GM12878 (cell line): ENCODE data around the gene CEP135. TPM values are rescaled to one million over a fixed set of nuclear protein-coding genes. Genes with fewer than 3 reads are reported as not detected.

Source experiments
- ATAC-seq: fragments of 200-7000 bp; cut with Tn5 transposase; 3 replicates; pipeline ENCODE4 v1.9.1; 2020; ENCODE audit warnings: mild to moderate bottlenecking, moderate library complexity
- BruUV-seq: library from RNA; stranded (reverse); fragments of 400-500 nt; replicated peaks from 2 replicates; lab custom pipeline; 2021; lab: Mats Ljungman, UMichigan
- CTCF ChIA-PET: fragments of 300-600 bp; sonication (Branson Sonifier 250); formaldehyde crosslinking; extraction: SDS; loops from one replicate; lab custom pipeline; 2021; ENCODE audit warnings: inconsistent platforms; lab: Yijun Ruan, JAX
- POLR2A ChIA-PET: fragments of 350-600 bp; formaldehyde crosslinking; extraction: SDS; loops from one replicate; lab custom pipeline; 2021; ENCODE audit warnings: inconsistent platforms; lab: Charles Lee
- RAD21 ChIA-PET: fragments of 300-600 bp; sonication (Branson Sonifier 250); formaldehyde crosslinking; loops from one replicate; lab custom pipeline; 2023; ENCODE audit warnings: antibody characterized with exemption; ENCODE audit not compliant: unreplicated experiment; lab: Charles Lee
- SMC1A ChIA-PET: fragments of 300-600 bp; sonication (Branson Sonifier 250); formaldehyde crosslinking; loops from one replicate; lab custom pipeline; 2023; ENCODE audit not compliant: unreplicated experiment, uncharacterized antibody; lab: Charles Lee
- DNase-seq: peaks from one replicate; pipeline ENCODE4 v3.0.0-alpha.2; 2011; ENCODE audit warnings: low read depth, low spot score
- FAIRE-seq: peaks from 3 replicates; lab custom pipeline; 2011; peaks lifted over from hg19 to GRCh38; lab: Jason Lieb, UNC
- H2AFZ ChIP-seq: 2 replicates; pipeline ENCODE4 v1.6.0; 2011; ENCODE audit warnings: low read depth, low read length, control low read depth; ENCODE audit not compliant: control insufficient read depth
- H3K27ac ChIP-seq: 2 replicates; pipeline ENCODE4 v1.5.1; 2011; ENCODE audit warnings: control low read depth; ENCODE audit not compliant: control insufficient read depth, insufficient read depth
- H3K27me3 ChIP-seq, 2 experiments: replicated peaks in 1 of 2; 2 replicates each; pipeline versions ENCODE4 v1.6.0 to v1.6.1; 2011; ENCODE audit warnings: low read length in 1 of 2; ENCODE audit not compliant: control insufficient read depth in 2 of 2, insufficient read depth in 2 of 2
- H3K36me3 ChIP-seq, 2 experiments: 2 replicates each; pipeline ENCODE4 v1.5.1; 2011; ENCODE audit warnings: low read length in 1 of 2; ENCODE audit not compliant: control insufficient read depth in 2 of 2, insufficient read depth in 2 of 2
- H3K4me1 ChIP-seq: 2 replicates; pipeline ENCODE4 v1.6.1; 2011; ENCODE audit warnings: mild to moderate bottlenecking, low read length, moderate library complexity, mixed read lengths; ENCODE audit not compliant: control insufficient read depth, insufficient read depth
- H3K4me2 ChIP-seq: 2 replicates; pipeline ENCODE4 v1.6.0; 2011; ENCODE audit warnings: control low read depth; ENCODE audit not compliant: control insufficient read depth, insufficient read depth
- H3K4me3 ChIP-seq: fragments of 200-600 bp; sonication (generic); 2 replicates; pipeline ENCODE4 v1.5.1; 2016
- H3K79me2 ChIP-seq: 2 replicates; pipeline ENCODE4 v1.6.0; 2011; ENCODE audit warnings: low read length; ENCODE audit not compliant: control insufficient read depth, insufficient read depth
- H3K9ac ChIP-seq: 2 replicates; pipeline ENCODE4 v1.8.0; 2011; ENCODE audit warnings: low read length, control low read depth, mixed read lengths; ENCODE audit not compliant: control insufficient read depth, insufficient read depth
- H3K9me3 ChIP-seq: replicated peaks from 3 replicates; pipeline ENCODE4 v1.5.1; 2011; ENCODE audit warnings: mild to moderate bottlenecking, low read length; ENCODE audit not compliant: control insufficient read depth, insufficient read depth
- H4K20me1 ChIP-seq: 2 replicates; pipeline ENCODE4 v1.6.0; 2011; ENCODE audit not compliant: control insufficient read depth, insufficient read depth
- BMI1 ChIP-seq: fragments of 450-650 bp; IDR thresholded peaks from 2 replicates; pipeline ENCODE4 v1.6.1; 2016; ENCODE audit warnings: mild to moderate bottlenecking, moderate library complexity, borderline replicate concordance
- CBX3 ChIP-seq: fragments of 200-600 bp; sonication (generic); IDR thresholded peaks from 2 replicates; pipeline ENCODE4 v1.6.1; 2016; ENCODE audit warnings: low read depth, borderline replicate concordance
- RBBP5 ChIP-seq: fragments of 200-600 bp; sonication (generic); conservative IDR thresholded peaks from 2 replicates; pipeline ENCODE4 v1.6.1; 2016
- WGBS: methylation state at CpG from one replicate; pipeline ENCODE4 v1.1.6; 2016; ENCODE audit warnings: low lambda C conversion rate; ENCODE audit not compliant: insufficient replicate concordance, insufficient coverage; ENCODE audit errors: missing lambda C conversion rate; 5-methylcytosine and 5-hydroxymethylcytosine counted together
- in situ Hi-C: fragments of 300-500 bp; cut with MboI; formaldehyde crosslinking; loops from 9 replicates; pipeline ENCODE4 v1.14.3; 2018; ENCODE audit warnings: mixed read lengths
- intact Hi-C: fragments of 100-400 bp; cut with micrococcal nuclease; formaldehyde crosslinking; loops from one replicate; pipeline ENCODE4 v1.14.2; 2022; ENCODE audit not compliant: unreplicated experiment
- polyA plus RNA-seq, 11 experiments: library from polyadenylated mRNA; depleted of rRNA in 4 of 11; unstranded in 6 of 11; stranded (reverse) in 5 of 11; fragments of >200 nt; fragmentation: Nextera tagmentation in 4 of 11; fragmentation: Illumina TruSeq in 1 of 11; extraction: Ambion mirVana in 4 of 11; extraction: Trizol in 1 of 11; gene quantifications; 1 replicate in 1 of 11; 2 replicates in 10 of 11; pipeline versions ENCODE4 v1.2.1 to v1.2.3, GENCODE V29; 2011 to 2016; ENCODE audit warnings: inconsistent platforms in 2 of 11, missing spikeins in 2 of 11, low read depth in 1 of 11
- total RNA-seq, 4 experiments: library from RNA; depleted of rRNA in 3 of 4; stranded (reverse); fragments of >200 nt in 3 of 4; fragmentation: Illumina TruSeq in 1 of 4; extraction: Trizol in 1 of 4; gene quantifications; 2 replicates each; pipeline versions ENCODE4 v1.2.1 to v1.2.3, GENCODE V29; 2013 to 2021
- TF ChIP-seq, protein P1 (sequence below): IDR thresholded peaks from 2 replicates; pipeline ENCODE4 v1.6.1; 2012; ENCODE audit warnings: improper control_type of control experiment, low read depth, low read length; ENCODE audit not compliant: insufficient replicate concordance
- TF ChIP-seq, protein P2 (sequence below): IDR thresholded peaks from 2 replicates; pipeline ENCODE4 v1.6.1; 2011; ENCODE audit warnings: low read depth, low read length, improper control_type of control experiment, borderline replicate concordance

Gene CEP135
- total and polyA plus RNA-seq, 10 of the 15 experiments (the other 5 are each of a cell fraction or from before 2014, with no cell fraction given), result 2.9 to 13.6 (median 10.1) TPM

DNA sequence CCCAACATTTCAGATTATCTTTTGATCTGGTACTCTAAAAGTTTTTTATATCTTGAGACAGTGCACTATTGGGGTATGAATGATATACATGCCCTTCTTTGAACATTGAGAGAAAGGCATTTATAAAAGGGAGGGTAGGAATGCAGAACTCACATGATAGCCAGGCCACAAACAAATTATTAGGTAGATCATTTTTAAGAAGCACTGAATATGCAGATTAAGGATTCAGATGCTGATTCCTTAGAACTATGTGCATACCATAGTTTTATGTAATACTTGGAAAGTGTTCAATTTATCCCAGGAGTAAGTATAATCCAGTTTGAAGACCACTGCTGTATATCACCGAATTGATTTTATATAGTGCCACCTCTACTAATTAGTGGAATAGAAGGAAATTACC, 18.6 kb downstream of the CEP135 start:
- SMC1A ChIA-PET, result no interaction called here
- POLR2A ChIA-PET, result no interaction called here

GRCh38 chr4:55973650-55974049, 24.9 kb downstream of the CEP135 start:
- Histone ChIP-seq H3K4me1 (no peaks in the 10 kb centered on the region), H3K4me3 (no peak overlapping the region), H4K20me1 (no peaks in the 10 kb centered on the region), H3K36me3 (peaks cover 0 to 3% of the 10 kb centered on the region in 2 experiments; a peak in 1 of 4 replicates), H3K27me3 (no peaks in the 10 kb centered on the region), H3K79me2 (no peaks in the 10 kb centered on the region), H3K27ac (no peak overlapping the region), H3K4me2 (no peak overlapping the region), H3K9me3 (no peaks in the 10 kb centered on the region), H3K9ac (no peak overlapping the region), H2AFZ (no peak overlapping the region)
- intact Hi-C loops (no loop called here), in situ Hi-C loops (no loop called here)
- FAIRE-seq, result no peak
- RAD21 ChIA-PET, result no interaction called here
- 95% methylated on average over 2 of the region's 2 CpGs for WGBS
- CTCF ChIA-PET, result interaction anchor here (1.1 kb wide), 1 partner anchor 8 kb away, joined by 3 read pairs; no protein-coding TSS in a partner anchor
- SMC1A ChIA-PET, result interaction anchor here (1.1 kb wide), 1 partner anchor 15 kb away, joined by 3 read pairs; no protein-coding TSS in a partner anchor
- no TSS peak for BruUV-seq
- no peak for ATAC-seq
- TF ChIP-seq, protein P1, sequence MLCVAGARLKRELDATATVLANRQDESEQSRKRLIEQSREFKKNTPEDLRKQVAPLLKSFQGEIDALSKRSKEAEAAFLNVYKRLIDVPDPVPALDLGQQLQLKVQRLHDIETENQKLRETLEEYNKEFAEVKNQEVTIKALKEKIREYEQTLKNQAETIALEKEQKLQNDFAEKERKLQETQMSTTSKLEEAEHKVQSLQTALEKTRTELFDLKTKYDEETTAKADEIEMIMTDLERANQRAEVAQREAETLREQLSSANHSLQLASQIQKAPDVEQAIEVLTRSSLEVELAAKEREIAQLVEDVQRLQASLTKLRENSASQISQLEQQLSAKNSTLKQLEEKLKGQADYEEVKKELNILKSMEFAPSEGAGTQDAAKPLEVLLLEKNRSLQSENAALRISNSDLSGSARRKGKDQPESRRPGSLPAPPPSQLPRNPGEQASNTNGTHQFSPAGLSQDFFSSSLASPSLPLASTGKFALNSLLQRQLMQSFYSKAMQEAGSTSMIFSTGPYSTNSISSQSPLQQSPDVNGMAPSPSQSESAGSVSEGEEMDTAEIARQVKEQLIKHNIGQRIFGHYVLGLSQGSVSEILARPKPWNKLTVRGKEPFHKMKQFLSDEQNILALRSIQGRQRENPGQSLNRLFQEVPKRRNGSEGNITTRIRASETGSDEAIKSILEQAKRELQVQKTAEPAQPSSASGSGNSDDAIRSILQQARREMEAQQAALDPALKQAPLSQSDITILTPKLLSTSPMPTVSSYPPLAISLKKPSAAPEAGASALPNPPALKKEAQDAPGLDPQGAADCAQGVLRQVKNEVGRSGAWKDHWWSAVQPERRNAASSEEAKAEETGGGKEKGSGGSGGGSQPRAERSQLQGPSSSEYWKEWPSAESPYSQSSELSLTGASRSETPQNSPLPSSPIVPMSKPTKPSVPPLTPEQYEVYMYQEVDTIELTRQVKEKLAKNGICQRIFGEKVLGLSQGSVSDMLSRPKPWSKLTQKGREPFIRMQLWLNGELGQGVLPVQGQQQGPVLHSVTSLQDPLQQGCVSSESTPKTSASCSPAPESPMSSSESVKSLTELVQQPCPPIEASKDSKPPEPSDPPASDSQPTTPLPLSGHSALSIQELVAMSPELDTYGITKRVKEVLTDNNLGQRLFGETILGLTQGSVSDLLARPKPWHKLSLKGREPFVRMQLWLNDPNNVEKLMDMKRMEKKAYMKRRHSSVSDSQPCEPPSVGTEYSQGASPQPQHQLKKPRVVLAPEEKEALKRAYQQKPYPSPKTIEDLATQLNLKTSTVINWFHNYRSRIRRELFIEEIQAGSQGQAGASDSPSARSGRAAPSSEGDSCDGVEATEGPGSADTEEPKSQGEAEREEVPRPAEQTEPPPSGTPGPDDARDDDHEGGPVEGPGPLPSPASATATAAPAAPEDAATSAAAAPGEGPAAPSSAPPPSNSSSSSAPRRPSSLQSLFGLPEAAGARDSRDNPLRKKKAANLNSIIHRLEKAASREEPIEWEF, result no peak
- no peak for TF ChIP-seq CBX3
- DNase-seq, result no peak
- POLR2A ChIA-PET, result interaction anchor here (1.5 kb wide), 1 partner anchor 26 kb away, joined by 4 read pairs; no protein-coding TSS in a partner anchor

More for the DNA sequence above, 18.6 kb downstream of the CEP135 start:
- DNase-seq (no peak), FAIRE-seq (no peak), ATAC-seq (no peak)
- H3K27ac ChIP-seq, result no peak overlapping the region
- ChIA-PET CTCF (no interaction called here), RAD21 (no interaction called here)
- H3K79me2 ChIP-seq, result no peaks in the 10 kb centered on the region
- H3K9me3 ChIP-seq, result no peaks in the 10 kb centered on the region
- intact Hi-C loops (no loop called here), in situ Hi-C loops (no loop called here)
- H4K20me1 ChIP-seq, result no peaks in the 10 kb centered on the region
- no peak overlapping the region for H2AFZ ChIP-seq
- H3K4me2 ChIP-seq, result no peak overlapping the region
- BruUV-seq, result no TSS peak
- H3K36me3 ChIP-seq, result peaks cover 0 to 3% of the 10 kb centered on the region in 2 experiments; a peak in 1 of 4 replicates
- WGBS, result 95% methylated on average over 1 of the region's 1 CpG
- no peak overlapping the region for H3K9ac ChIP-seq
- no peak for TF ChIP-seq BMI1
- TF ChIP-seq, protein P2, sequence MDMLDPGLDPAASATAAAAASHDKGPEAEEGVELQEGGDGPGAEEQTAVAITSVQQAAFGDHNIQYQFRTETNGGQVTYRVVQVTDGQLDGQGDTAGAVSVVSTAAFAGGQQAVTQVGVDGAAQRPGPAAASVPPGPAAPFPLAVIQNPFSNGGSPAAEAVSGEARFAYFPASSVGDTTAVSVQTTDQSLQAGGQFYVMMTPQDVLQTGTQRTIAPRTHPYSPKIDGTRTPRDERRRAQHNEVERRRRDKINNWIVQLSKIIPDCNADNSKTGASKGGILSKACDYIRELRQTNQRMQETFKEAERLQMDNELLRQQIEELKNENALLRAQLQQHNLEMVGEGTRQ, result no peak
- TF ChIP-seq RBBP5, result no peak
- no peaks in the 10 kb centered on the region for H3K27me3 ChIP-seq
- no peaks in the 10 kb centered on the region for H3K4me1 ChIP-seq
- H3K4me3 ChIP-seq, result no peak overlapping the region
